Fibroblast of the aortic adventitia (primary cell): ENCODE results near the gene PIKFYVE. TPM values are rescaled to one million over a fixed set of nuclear protein-coding genes. Genes with fewer than 3 reads are reported as not detected.

ENCODE experiments used
- DNase-seq: peaks from one replicate; pipeline ENCODE4 v3.0.0-alpha.2; 2010; ENCODE audit warnings: low read depth
- H3K4me3 ChIP-seq: 2 replicates; pipeline ENCODE4 v1.5.1; 2011; ENCODE audit warnings: low read depth, mild to moderate bottlenecking, control low read depth, low read length, moderate library complexity
- total RNA-seq: library from RNA; depleted of rRNA; stranded (reverse); fragments of >200 nt; gene quantifications from 2 replicates; pipeline ENCODE4 v1.2.3, GENCODE V29; 2012; ENCODE audit warnings: low replicate concordance
- TF ChIP-seq, protein P1 (sequence below): IDR thresholded peaks from 2 replicates; pipeline ENCODE4 v1.5.1; 2011; ENCODE audit warnings: mild to moderate bottlenecking, low read length, control low read depth, inconsistent platforms; ENCODE audit not compliant: insufficient read depth

The PIKFYVE gene
- total RNA-seq, 1 donor: 45.8 TPM

- no peak for DNase-seq
- TF ChIP-seq, protein P1, sequence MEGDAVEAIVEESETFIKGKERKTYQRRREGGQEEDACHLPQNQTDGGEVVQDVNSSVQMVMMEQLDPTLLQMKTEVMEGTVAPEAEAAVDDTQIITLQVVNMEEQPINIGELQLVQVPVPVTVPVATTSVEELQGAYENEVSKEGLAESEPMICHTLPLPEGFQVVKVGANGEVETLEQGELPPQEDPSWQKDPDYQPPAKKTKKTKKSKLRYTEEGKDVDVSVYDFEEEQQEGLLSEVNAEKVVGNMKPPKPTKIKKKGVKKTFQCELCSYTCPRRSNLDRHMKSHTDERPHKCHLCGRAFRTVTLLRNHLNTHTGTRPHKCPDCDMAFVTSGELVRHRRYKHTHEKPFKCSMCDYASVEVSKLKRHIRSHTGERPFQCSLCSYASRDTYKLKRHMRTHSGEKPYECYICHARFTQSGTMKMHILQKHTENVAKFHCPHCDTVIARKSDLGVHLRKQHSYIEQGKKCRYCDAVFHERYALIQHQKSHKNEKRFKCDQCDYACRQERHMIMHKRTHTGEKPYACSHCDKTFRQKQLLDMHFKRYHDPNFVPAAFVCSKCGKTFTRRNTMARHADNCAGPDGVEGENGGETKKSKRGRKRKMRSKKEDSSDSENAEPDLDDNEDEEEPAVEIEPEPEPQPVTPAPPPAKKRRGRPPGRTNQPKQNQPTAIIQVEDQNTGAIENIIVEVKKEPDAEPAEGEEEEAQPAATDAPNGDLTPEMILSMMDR: no peak
- H3K4me3 ChIP-seq: no peak overlapping the region
Observed at GRCh38 chr2:208279236-208279635, 13.2 kb downstream of the PIKFYVE start.

GRCh38 chr2:208280234-208280633 is 14.2 kb downstream of the PIKFYVE start:
- H3K4me3 ChIP-seq: no peak overlapping the region
- no peak for DNase-seq
- TF ChIP-seq, protein P1: no peak

DNA sequence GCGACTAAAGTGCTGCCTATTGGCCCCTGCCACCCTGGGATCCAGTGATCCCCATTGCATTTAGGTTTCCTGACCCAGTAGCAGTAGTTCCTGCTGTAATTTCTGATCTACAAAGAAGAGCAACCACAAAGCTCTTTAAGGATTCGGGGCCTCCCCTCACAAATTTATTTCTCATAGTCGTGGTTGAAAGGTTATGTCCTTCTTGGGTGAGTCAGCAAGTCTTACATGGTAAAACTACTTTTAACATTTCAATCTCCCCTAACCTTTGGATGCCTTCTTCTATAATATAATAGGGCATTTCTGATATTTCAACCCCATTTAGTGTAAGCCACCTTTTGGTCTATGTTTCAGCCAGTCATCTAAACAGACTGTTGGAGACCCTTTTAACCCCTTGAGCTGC is 14.9 kb downstream of the PIKFYVE start:
- DNase-seq: peak; percentile 22
- H3K4me3 ChIP-seq: no peak overlapping the region

DNA sequence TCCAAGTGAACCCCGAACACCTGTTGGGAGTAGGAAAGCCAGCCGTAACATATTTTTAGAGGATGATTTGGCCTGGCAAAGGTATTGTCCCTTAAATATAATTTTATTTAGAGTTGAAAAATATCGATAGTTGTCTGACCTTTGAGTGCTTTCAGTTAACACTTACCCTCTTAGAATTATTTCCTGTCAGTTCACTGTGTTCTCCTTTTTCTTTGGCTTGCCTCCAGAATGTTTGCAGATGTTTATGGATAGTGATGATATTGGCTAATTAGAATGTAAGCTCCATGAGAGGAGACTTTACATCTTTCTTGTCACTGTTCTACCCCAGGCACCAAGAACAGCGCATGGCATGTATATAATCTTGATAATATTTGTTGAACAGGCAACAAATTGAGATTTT is 19.8 kb downstream of the PIKFYVE start:
- no peak overlapping the region for H3K4me3 ChIP-seq
- no peak for DNase-seq
- TF ChIP-seq, protein P1: no peak

More for the DNA sequence above, 14.9 kb downstream of the PIKFYVE start:
- TF ChIP-seq, protein P1: no peak

DNA sequence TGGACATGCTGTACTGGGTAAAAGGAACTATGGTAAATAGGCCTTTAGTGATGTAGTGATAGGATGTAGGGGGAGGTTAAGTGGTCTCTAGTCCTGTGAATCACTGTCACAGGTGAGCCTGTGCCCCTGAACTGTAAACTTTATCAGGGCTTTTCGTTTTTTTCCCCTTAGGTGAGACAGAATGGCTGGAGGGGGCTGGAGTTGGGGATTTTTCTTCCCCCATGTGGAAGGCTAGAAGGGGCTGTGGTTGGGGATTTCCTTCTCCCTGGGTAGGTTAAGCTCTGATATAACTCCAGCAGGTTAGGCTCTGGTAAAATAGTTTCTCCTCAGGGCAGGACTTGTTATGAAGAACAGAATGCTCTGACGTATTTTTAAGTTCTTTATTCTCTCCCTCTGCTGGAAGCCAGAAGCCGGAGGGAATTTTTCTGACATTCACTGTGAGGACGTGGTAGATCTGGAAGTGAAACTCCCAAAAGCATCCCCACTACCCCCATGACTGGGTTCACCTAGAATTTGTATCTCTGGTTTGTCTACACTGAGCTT is 28.5 kb downstream of the PIKFYVE start:
- H3K4me3 ChIP-seq: no peak overlapping the region
- TF ChIP-seq, protein P1: no peak
- no peak for DNase-seq

- DNase-seq: no peak
- TF ChIP-seq, protein P1: no peak
- no peak overlapping the region for H3K4me3 ChIP-seq
Observed at GRCh38 chr2:208295834-208296233, 29.8 kb downstream of the PIKFYVE start.

DNA sequence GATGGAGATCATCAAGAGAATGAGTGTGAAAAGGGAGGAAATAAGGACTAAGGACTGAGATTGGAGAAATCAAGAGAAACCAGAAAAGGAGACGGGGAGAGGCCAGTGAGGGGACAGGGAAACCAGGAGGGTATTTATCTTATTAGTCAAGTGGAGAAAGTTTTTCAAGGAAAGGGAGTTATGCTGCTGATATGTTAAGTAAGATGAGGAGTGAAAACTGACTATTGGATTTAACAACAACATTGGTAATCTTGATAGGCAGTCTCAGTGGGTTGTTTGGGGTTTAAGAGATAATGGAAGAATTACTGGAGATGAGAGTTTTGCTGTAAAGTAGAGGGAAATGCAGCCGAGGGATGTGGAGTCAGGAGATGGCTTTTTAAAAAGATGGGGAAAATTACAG is 30.6 kb downstream of the PIKFYVE start:
- no peak for DNase-seq
- TF ChIP-seq, protein P1: no peak
- no peak overlapping the region for H3K4me3 ChIP-seq
